Hepatocyte (in vitro differentiated cells): Measurements from ENCODE around the gene SAPCD2.

Source experiments
- EZH2 ChIP-seq: fragments of 200-600 bp; sonication (generic); IDR thresholded peaks from 2 replicates; pipeline ENCODE4 v1.6.1; 2016; ENCODE audit warnings: antibody characterized with exemption, mild to moderate bottlenecking, borderline replicate concordance
- EZH2phosphoT487 ChIP-seq: fragments of 200-600 bp; sonication (generic); IDR thresholded peaks from one replicate; pipeline ENCODE4 v1.6.1; 2018; ENCODE audit warnings: antibody characterized with exemption, mild to moderate bottlenecking, low read depth, moderate library complexity; ENCODE audit not compliant: unreplicated experiment, severe bottlenecking

GRCh38 chr9:137022662-137023008 lies 47.7 kb downstream of the SAPCD2 start:
- TF ChIP-seq EZH2 (no peak), EZH2phosphoT487 (no peak)
